Measurements from ENCODE around the gene MRGPRF. TPM values are rescaled to one million over a fixed set of nuclear protein-coding genes. Genes with fewer than 3 reads are reported as not detected.
A peak's percentile ranks its signal among the peaks of the same experiment; 100 is the strongest.

MRGPRF gene
- total RNA-seq, 4 donors from 2014 or later: 4.2 to 21.9 (median 5.2) TPM

GRCh38 chr11:68983801-68984200 lies 29.2 kb downstream of the MRGPRF start:
- peak in 1 of 3 donors; percentile 5 for DNase-seq
- TF ChIP-seq CTCF (IDR thresholded peaks at IDR 0.05): no peak
- no peak for TF ChIP-seq POLR2A (IDR thresholded peaks at IDR 0.05)
- no peak overlapping the region for H3K4me3 ChIP-seq
- no peaks in the 10 kb centered on the region for H3K27me3 ChIP-seq
- no peaks in the 10 kb centered on the region for H3K4me1 ChIP-seq
- H3K9me3 ChIP-seq: no peaks in the 10 kb centered on the region
- H3K36me3 ChIP-seq: no peaks in the 10 kb centered on the region
- no peak overlapping the region for H3K27ac ChIP-seq

GRCh38 chr11:68982134-68982533 lies 30.9 kb downstream of the MRGPRF start:
- no peaks in the 10 kb centered on the region for H3K36me3 ChIP-seq
- no peak for DNase-seq
- H3K9me3 ChIP-seq: no peaks in the 10 kb centered on the region
- TF ChIP-seq POLR2A (IDR thresholded peaks at IDR 0.05): no peak
- no peak for TF ChIP-seq CTCF (IDR thresholded peaks at IDR 0.05)
- no peaks in the 10 kb centered on the region for H3K4me1 ChIP-seq
- H3K4me3 ChIP-seq: no peak overlapping the region
- H3K27me3 ChIP-seq: no peaks in the 10 kb centered on the region
- no peak overlapping the region for H3K27ac ChIP-seq

DNA sequence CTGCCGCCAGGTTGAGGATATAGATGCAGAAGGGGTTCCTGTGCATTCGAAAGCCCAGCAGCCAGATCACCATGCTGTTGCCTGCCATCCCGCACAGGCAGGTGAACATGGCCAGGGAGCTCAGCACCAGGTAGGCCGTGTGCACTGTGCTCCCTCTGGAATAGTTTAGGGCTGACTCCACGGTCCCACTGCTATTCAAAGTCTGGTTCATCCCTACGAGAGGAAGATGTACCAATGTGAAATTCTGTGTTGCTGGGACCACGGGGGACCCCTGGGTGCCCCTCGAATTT lies 32.3 kb downstream of the MRGPRF start, which contains the start of gene MRGPRD:
Gene MRGPRD, minus strand, starts transcription at position 211 of the 290 bp plus-strand sequence. Its CDS starts 0 bp downstream, at position 211.
- no peaks in the 10 kb centered on the region for H3K4me1 ChIP-seq
- H3K4me3 ChIP-seq: no peak within 1 kb of the TSS
- no peaks in the 10 kb centered on the region for H3K9me3 ChIP-seq
- no peak for TF ChIP-seq CTCF (IDR thresholded peaks at IDR 0.05)
- TF ChIP-seq POLR2A (IDR thresholded peaks at IDR 0.05): no peak
- peak in 1 of 3 donors; percentile 14 for DNase-seq
- no peak within 1 kb of the TSS for H3K27ac ChIP-seq
- H3K27me3 ChIP-seq: no peaks in the 10 kb centered on the region
- H3K36me3 ChIP-seq: no peaks in the 10 kb centered on the region

- DNase-seq: peak in 1 of 3 donors; percentile 33
Measured at GRCh38 chr11:68979931-68980775, 32.9 kb downstream of the MRGPRF start.

DNA sequence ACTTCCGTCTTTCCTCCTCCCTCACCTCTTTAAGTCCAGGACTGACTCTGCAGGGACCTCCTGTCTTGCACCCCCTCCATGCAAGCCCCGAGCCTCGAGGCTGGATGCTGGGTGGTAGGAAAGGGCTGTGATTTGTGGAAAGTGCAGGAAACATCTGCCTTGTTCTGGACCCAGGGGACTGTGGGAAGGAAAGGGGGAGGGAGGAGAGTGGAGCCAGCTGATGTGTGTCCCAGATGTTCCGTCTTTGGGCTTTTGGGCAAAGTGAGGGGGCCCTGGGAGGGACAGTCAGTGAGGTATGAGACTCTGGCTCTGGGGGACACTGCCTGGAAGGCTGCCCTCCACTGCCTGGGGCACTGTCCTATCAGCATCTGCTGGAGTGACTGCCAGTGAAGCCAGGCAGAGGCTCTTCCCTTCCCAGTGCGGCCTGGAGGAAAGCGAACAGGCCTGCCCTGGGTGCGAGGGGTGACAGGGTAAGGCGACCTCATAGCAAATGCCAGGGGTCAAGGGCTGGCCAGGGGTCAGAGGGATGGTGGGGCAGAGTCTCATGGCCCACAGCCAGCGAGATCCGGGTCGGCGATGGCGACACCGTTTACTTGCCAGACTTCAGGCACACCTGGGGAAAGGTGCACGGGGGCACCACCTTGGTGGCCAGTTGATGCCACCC lies 34.0 kb downstream of the MRGPRF start:
- Histone ChIP-seq H3K9me3 (no peaks in the 10 kb centered on the region), H3K4me1 (no peaks in the 10 kb centered on the region), H3K4me3 (no peak overlapping the region), H3K36me3 (no peaks in the 10 kb centered on the region), H3K27me3 (no peaks in the 10 kb centered on the region), H3K27ac (no peak overlapping the region)
- TF ChIP-seq POLR2A (IDR thresholded peaks at IDR 0.05): no peak
- TF ChIP-seq CTCF (IDR thresholded peaks at IDR 0.05): no peak
- peak in 1 of 3 donors; percentile 32 for DNase-seq

More at GRCh38 chr11:68979931-68980775, 32.9 kb downstream of the MRGPRF start:
- Histone ChIP-seq H3K4me3 (no peak overlapping the region), H3K27ac (no peak overlapping the region), H3K4me1 (no peaks in the 10 kb centered on the region), H3K36me3 (no peaks in the 10 kb centered on the region), H3K27me3 (no peaks in the 10 kb centered on the region), H3K9me3 (no peaks in the 10 kb centered on the region)
- TF ChIP-seq POLR2A (IDR thresholded peaks at IDR 0.05) (no peak), CTCF (IDR thresholded peaks at IDR 0.05) (no peak)

All from Peyer's patch (tissue), 4 donors.